ENCODE results near the gene AIG1. TPM values are rescaled to one million over a fixed set of nuclear protein-coding genes. Genes with fewer than 3 reads are reported as not detected.

Gene AIG1
- total RNA-seq, 1 donor from 2014 or later, result 37.1 TPM

DNA sequence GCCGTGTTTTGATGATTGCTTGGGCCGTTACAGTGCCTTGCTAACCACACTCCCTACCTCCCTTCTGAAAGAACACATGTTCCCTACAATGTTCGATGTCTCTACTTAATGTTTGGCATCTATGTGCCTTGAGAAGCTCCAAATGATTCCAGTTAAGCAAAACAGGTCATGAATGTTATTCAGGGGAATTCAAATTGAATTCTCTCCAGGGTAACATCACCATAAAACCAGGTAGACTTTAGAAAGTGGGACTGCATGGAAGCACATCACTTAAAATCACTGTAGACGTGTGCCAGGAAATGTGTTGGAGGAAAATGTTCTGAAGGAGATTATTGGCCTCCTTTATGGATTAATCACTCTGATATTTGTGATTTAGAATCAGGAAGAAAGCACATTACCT is 261.7 kb downstream of the AIG1 start:
- Mint-ChIP-seq H3K27ac (no peak overlapping the region), H3K36me3 (no peaks in the 10 kb centered on the region), H3K27me3 (ENCODE audit: insufficient read depth, low read depth) (no peaks in the 10 kb centered on the region), H3K4me1 (no peaks in the 10 kb centered on the region), H3K9me3 (peaks cover 3% of the 10 kb centered on the region), H3K4me3 (no peak overlapping the region)
- no peaks in the 10 kb centered on the region for H4K20me1 ChIP-seq (ENCODE audit: low read depth)
- no peaks in the 10 kb centered on the region for H3K36me3 ChIP-seq
- H3K4me1 ChIP-seq, result no peaks in the 10 kb centered on the region
- H3K4me3 ChIP-seq, result no peak overlapping the region
- no peaks in the 10 kb centered on the region for H3K9me3 ChIP-seq (ENCODE audit: low read depth)
- no peak for DNase-seq (ENCODE audit: low spot score)
- H3K27me3 ChIP-seq, result no peaks in the 10 kb centered on the region
- no peaks in the 10 kb centered on the region for H3K79me2 ChIP-seq (ENCODE audit: low read depth)
- no peak overlapping the region for H3K9ac ChIP-seq
- TF ChIP-seq EZH2phosphoT487 (IDR thresholded peaks at IDR 0.05) (no peak), CTCF (IDR thresholded peaks at IDR 0.05) (no peak), EZH2 (IDR thresholded peaks at IDR 0.05) (no peak)
- no peaks in the 10 kb centered on the region for H3F3A ChIP-seq (ENCODE audit: low read depth)
- H2AFZ ChIP-seq (replicated peaks), result no peak overlapping the region
- no peak overlapping the region for H3K27ac ChIP-seq
- H3K4me2 ChIP-seq, result no peak overlapping the region

DNA sequence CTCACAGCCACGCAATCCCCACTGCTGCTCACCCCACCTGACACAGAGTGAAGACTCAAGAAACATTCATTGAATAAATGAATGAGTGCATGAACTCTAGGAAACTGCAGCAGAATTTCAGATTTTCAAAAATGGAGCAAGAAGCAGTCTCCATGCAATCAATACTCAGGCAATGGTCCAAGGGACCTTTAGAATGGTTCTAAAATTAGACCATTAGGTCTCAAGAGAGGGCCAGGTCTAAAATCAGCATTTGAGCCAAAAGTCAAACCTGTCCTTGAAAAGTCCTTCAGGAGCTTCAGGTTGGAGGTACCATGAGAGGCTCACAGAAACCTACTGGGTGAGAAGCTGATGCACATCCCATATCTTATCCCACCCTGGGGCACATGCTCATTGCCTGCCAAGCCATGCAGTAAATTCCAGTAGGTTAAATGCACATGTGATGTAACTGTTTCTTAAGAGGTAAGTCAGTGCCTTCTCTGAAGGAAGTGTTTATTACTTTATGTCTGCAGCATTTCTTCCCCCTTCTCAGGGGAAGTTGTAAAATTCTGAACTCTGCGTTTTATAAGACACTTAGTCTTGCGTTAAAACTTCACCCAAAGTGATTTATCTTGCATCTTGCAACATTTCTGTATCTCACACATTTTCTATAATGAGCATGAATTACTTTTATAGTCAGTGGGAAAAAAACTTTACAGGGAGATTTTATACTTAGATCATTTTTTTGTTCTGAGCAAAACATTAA is 263.2 kb downstream of the AIG1 start:
- Mint-ChIP-seq H3K4me3 (no peak overlapping the region), H3K9me3 (no peaks in the 10 kb centered on the region), H3K27ac (no peak overlapping the region), H3K36me3 (no peaks in the 10 kb centered on the region), H3K27me3 (ENCODE audit: insufficient read depth, low read depth) (no peaks in the 10 kb centered on the region), H3K4me1 (no peaks in the 10 kb centered on the region)
- Histone ChIP-seq H4K20me1 (ENCODE audit: low read depth) (no peaks in the 10 kb centered on the region), H3K27ac (no peak overlapping the region), H3K4me1 (no peaks in the 10 kb centered on the region), H3K36me3 (no peaks in the 10 kb centered on the region), H3K9ac (no peak overlapping the region), H3K4me3 (no peak overlapping the region), H3K4me2 (no peak overlapping the region), H3F3A (ENCODE audit: low read depth) (no peaks in the 10 kb centered on the region), H3K27me3 (no peaks in the 10 kb centered on the region), H2AFZ (replicated peaks) (no peak overlapping the region), H3K9me3 (ENCODE audit: low read depth) (no peaks in the 10 kb centered on the region), H3K79me2 (ENCODE audit: low read depth) (no peaks in the 10 kb centered on the region)
- no peak for DNase-seq (ENCODE audit: low spot score)
- no peak for TF ChIP-seq EZH2 (IDR thresholded peaks at IDR 0.05)
- no peak for TF ChIP-seq CTCF (IDR thresholded peaks at IDR 0.05)
- no peak for TF ChIP-seq EZH2phosphoT487 (IDR thresholded peaks at IDR 0.05)

- no peaks in the 10 kb centered on the region for H3K79me2 ChIP-seq (ENCODE audit: low read depth)
- no peaks in the 10 kb centered on the region for H3K36me3 ChIP-seq
- no peaks in the 10 kb centered on the region for H4K20me1 ChIP-seq (ENCODE audit: low read depth)
- no peaks in the 10 kb centered on the region for H3K9me3 ChIP-seq (ENCODE audit: low read depth)
- Mint-ChIP-seq H3K4me1 (peaks cover 3% of the 10 kb centered on the region), H3K27me3 (ENCODE audit: insufficient read depth, low read depth) (no peaks in the 10 kb centered on the region), H3K9me3 (no peaks in the 10 kb centered on the region), H3K4me3 (no peak overlapping the region), H3K36me3 (no peaks in the 10 kb centered on the region), H3K27ac (no peak overlapping the region)
- TF ChIP-seq CTCF (IDR thresholded peaks at IDR 0.05) (no peak), EZH2 (IDR thresholded peaks at IDR 0.05) (no peak), EZH2phosphoT487 (IDR thresholded peaks at IDR 0.05) (no peak)
- no peak overlapping the region for H2AFZ ChIP-seq (replicated peaks)
- no peak for DNase-seq (ENCODE audit: low spot score)
- no peak overlapping the region for H3K27ac ChIP-seq
- no peaks in the 10 kb centered on the region for H3K4me1 ChIP-seq
- no peak overlapping the region for H3K4me3 ChIP-seq
- H3K4me2 ChIP-seq, result no peak overlapping the region
- H3K27me3 ChIP-seq, result no peaks in the 10 kb centered on the region
- H3K9ac ChIP-seq, result no peak overlapping the region
- H3F3A ChIP-seq (ENCODE audit: low read depth), result no peaks in the 10 kb centered on the region
Measured at GRCh38 chr6:143325379-143326140, 264.9 kb downstream of the AIG1 start.
